ENCODE measurements around the gene DDX20. TPM values are rescaled to one million over a fixed set of nuclear protein-coding genes. Genes with fewer than 3 reads are reported as not detected.

DDX20 gene
- total and polyA plus RNA-seq, 2 of the 8 experiments (the other 6 are each of a cell fraction or from before 2014, with no cell fraction given), result 7.5 to 24.7 TPM

DNA sequence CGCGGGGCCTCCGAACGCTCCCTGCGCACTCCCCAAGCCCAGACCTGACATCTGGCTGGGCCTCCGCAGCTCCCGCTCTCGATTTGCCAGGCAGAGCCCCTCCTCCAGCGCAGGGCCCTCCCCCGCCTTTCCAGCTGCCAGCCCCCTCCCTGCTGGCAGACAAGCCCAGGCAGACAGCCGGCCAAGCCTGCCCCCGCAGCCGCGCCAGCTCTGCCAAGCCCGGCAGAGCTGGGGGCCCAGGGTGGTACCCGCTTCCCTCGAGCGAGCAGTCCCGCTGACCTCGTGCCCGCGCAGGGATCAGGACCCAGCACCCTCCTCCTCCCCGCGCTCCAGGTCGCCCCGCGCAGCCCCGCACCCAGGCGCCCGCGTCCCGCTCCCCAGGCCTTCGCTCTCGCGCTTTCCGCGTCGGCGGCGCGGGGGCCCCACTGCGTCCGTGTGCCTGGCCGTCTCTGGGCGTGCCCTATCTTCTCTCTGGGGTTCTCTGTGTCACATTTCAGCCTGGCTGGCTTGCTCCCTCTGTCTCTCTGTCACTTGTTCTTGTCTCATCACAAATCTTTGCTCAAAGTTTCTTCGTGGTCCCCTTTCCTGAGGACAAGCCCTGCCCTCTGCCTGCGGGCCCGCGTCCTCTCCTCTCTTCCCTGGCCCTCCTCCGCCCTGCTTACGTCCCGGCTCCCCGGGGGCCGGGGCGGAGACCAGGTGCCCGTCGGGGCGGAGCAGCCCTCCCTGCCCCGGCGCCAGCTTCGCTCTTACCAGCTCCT is 17.1 kb upstream of the DDX20 start:
- Histone ChIP-seq H2BK5ac (ENCODE audit: low read depth, low read length) (peak overlapping the region; percentile 93), H3K18ac (ENCODE audit: extremely low read depth, low read length) (peak overlapping the region; percentile 68), H2BK12ac (ENCODE audit: low read depth, low read length) (0 out of 2 replicates have a peak overlapping the region, but pooled peaks have one; percentile 72), H4K8ac (ENCODE audit: extremely low read depth, insufficient read depth, low read length) (peak overlapping the region; percentile 26), H2AFZ (ENCODE audit: low read length) (no peak overlapping the region), H2BK15ac (ENCODE audit: low read length) (0 out of 2 replicates have a peak overlapping the region, but pooled peaks have one; percentile 49), H3K56ac (replicated peaks; ENCODE audit: insufficient read length, low read depth, low read length) (peak overlapping the region; percentile 13), H3K36me3 (ENCODE audit: control insufficient read depth in 2 of 4, insufficient read depth in 4 of 4, low read length in 3 of 4) (no peaks in the 10 kb centered on the region; a peak in 2 of 8 replicates), H4K91ac (replicated peaks; ENCODE audit: insufficient read length, low read length) (no peak overlapping the region), H3K79me2 (ENCODE audit: control insufficient read depth in 1 of 2, insufficient read depth in 2 of 2, low read length in 2 of 2) (peaks cover 0 to 36% of the 10 kb centered on the region in 2 experiments; a peak in 3 of 4 replicates), H3K27me3 (replicated peaks in 1 of 4; ENCODE audit: control insufficient read depth in 3 of 4, extremely low read depth in 1 of 4, insufficient read depth in 3 of 4, low read length in 3 of 4) (peaks cover 0 to 6% (median 4%) of the 10 kb centered on the region in 4 experiments; a peak in 3 of 7 replicates), H3K23ac (ENCODE audit: insufficient read length) (no peak overlapping the region), H3K4ac (replicated peaks; ENCODE audit: insufficient read length, low read depth, low read length) (no peak overlapping the region), H3K4me3 (ENCODE audit: extremely low read depth in 1 of 4, insufficient read depth in 2 of 4, low read depth in 3 of 4, low read length in 4 of 4) (peak overlapping the region; percentile 62 to 74 (median 71)), H2BK120ac (replicated peaks; ENCODE audit: low read depth, low read length) (no peak overlapping the region), H3K4me2 (ENCODE audit: insufficient read depth in 1 of 2, low read depth in 2 of 2, low read length in 2 of 2) (peak overlapping the region; percentile 89 to 97), H2AK5ac (ENCODE audit: low read depth, low read length) (no peak overlapping the region), H2BK20ac (ENCODE audit: low read length) (no peak overlapping the region), H3K79me1 (ENCODE audit: low read depth, low read length) (peaks cover 4% of the 10 kb centered on the region; the same call in 1 of the 2 replicates), H3K9me3 (ENCODE audit: insufficient read depth in 2 of 2, low read depth in 1 of 2, low read length in 1 of 2) (no peaks in the 10 kb centered on the region), H3K9ac (replicated peaks in 1 of 4; ENCODE audit: extremely low read depth in 1 of 4, low read depth in 3 of 4, low read length in 3 of 4) (peak overlapping the region; percentile 26 to 68 (median 50); a peak in 6 of 7 replicates), H4K20me1 (replicated peaks in 1 of 2; ENCODE audit: control insufficient read depth in 1 of 2, insufficient read depth in 2 of 2, low read length in 2 of 2) (peaks cover 0 to 10% of the 10 kb centered on the region in 2 experiments), H3K14ac (ENCODE audit: insufficient read length) (no peak overlapping the region), H3K23me2 (ENCODE audit: low read depth, low read length) (peaks cover 16% of the 10 kb centered on the region; the same call in 1 of the 2 replicates), H3K27ac (ENCODE audit: low read depth, low read length) (0 out of 2 replicates have a peak overlapping the region, but pooled peaks have one; percentile 38), H4K5ac (ENCODE audit: insufficient read length, low read depth, low read length) (peak overlapping the region; percentile 46), H3K4me1 (replicated peaks in 1 of 4; ENCODE audit: control insufficient read depth in 3 of 4, insufficient read depth in 4 of 4, low read length in 3 of 4) (peaks cover 19 to 27% (median 23%) of the 10 kb centered on the region in 4 experiments)
- peak in 1 of 2 experiments; percentile 84 for DNase-seq (ENCODE audit: low read depth in 1 of 2, low spot score in 2 of 2)
- FAIRE-seq, result no peak
- 1% methylated on average over 32 of the region's 61 CpGs; no CpG with 5 or more reads in 1 of the 2 experiments for WGBS, 2 experiments (ENCODE audit: extremely low coverage in 1 of 2, insufficient coverage in 1 of 2, insufficient read length in 1 of 2, insufficient replicate concordance in 2 of 2, low coverage in 1 of 2, low lambda C conversion rate in 2 of 2, missing lambda C conversion rate in 1 of 2)
- POLR2A ChIA-PET (ENCODE audit: partially characterized antibody), result interaction anchor here (1.2 to 19.0 kb wide), 6 partner anchors 12 to 222 kb away, joined by 3 to 343 read pairs (median 21); partner anchors contain the start of genes DDX20 and RAP1A
- CTCF ChIA-PET (ENCODE audit: partially characterized antibody), result interaction anchor here (0.7 to 42.0 kb wide), 5 partner anchors 6 to 126 kb away, joined by 3 to 1070 read pairs (median 11); partner anchors contain the start of genes DDX20 and INKA2
- TF ChIP-seq, protein P1, sequence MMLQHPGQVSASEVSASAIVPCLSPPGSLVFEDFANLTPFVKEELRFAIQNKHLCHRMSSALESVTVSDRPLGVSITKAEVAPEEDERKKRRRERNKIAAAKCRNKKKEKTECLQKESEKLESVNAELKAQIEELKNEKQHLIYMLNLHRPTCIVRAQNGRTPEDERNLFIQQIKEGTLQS (IDR thresholded peaks at IDR 0.05; ENCODE audit: insufficient read depth, low read depth, low read length), result no peak
- no peak for TF ChIP-seq RNF2 (IDR thresholded peaks at IDR 0.05; ENCODE audit: borderline replicate concordance, low read depth, low read length, missing control alignments, poor library complexity, severe bottlenecking)
- peak; percentile 69 for TF ChIP-seq ASH2L (IDR thresholded peaks at IDR 0.05; ENCODE audit: low read length)
- TF ChIP-seq CTBP2 (IDR thresholded peaks at IDR 0.05; ENCODE audit: borderline replicate concordance, insufficient read depth, insufficient read length, low read length), result peak; percentile 47
- no peak for TF ChIP-seq CHD2 (IDR thresholded peaks at IDR 0.05; ENCODE audit: low read length)
- TF ChIP-seq SP2 (IDR thresholded peaks at IDR 0.05; ENCODE audit: low read length), result no peak
- TF ChIP-seq EZH2 (IDR thresholded peaks at IDR 0.05; ENCODE audit: low read depth, low read length, severe bottlenecking), result peak; percentile 15
- TF ChIP-seq CREB1 (IDR thresholded peaks at IDR 0.05), result peak; percentile 20; the same call in 1 of the 2 replicates
- no peak for TF ChIP-seq SP4 (IDR thresholded peaks at IDR 0.05; ENCODE audit: low read length)
- no peak for TF ChIP-seq BACH1 (IDR thresholded peaks at IDR 0.05; ENCODE audit: low read length)
